SU-DHL-6 (cell line): ENCODE data around the gene GABRA1.

Source experiments
- H2AFZ ChIP-seq: fragments of 200-600 bp; sonication (generic); 2 replicates; pipeline ENCODE4 v1.6.1; 2014; ENCODE audit warnings: low read depth, mild to moderate bottlenecking, moderate library complexity, mixed read lengths, antibody characterized with exemption, low read length; ENCODE audit not compliant: severe bottlenecking
- H3F3A ChIP-seq: fragments of 200-600 bp; shearing (Covaris generic); 2 replicates; pipeline ENCODE4 v1.6.0; 2016; ENCODE audit warnings: antibody characterized with exemption, mild to moderate bottlenecking; ENCODE audit not compliant: insufficient read depth
- H3K27ac ChIP-seq: fragments of 200-600 bp; sonication (generic); 2 replicates; pipeline ENCODE4 v1.5.1; 2016; ENCODE audit warnings: low read depth, mild to moderate bottlenecking, low read length, moderate library complexity, mixed read lengths
- H3K27me3 ChIP-seq: fragments of 200-600 bp; sonication (generic), shearing (Covaris generic); 2 replicates; pipeline ENCODE4 v1.6.0; 2014; ENCODE audit warnings: mild to moderate bottlenecking, low read length
- H3K36me3 ChIP-seq: fragments of 200-600 bp; sonication (generic); 2 replicates; pipeline ENCODE4 v1.6.1; 2014; ENCODE audit warnings: mild to moderate bottlenecking, low read length, mixed read lengths
- H3K4me2 ChIP-seq: fragments of 300-600, 200-600 bp; shearing (Covaris generic), sonication (generic); 2 replicates; pipeline ENCODE4 v1.6.0; 2014; ENCODE audit warnings: low read length, low read depth, mild to moderate bottlenecking; ENCODE audit not compliant: poor library complexity, severe bottlenecking
- H3K4me3 ChIP-seq: fragments of 200-600 bp; sonication (generic); 2 replicates; pipeline ENCODE4 v1.5.1; 2014; ENCODE audit warnings: antibody characterized with exemption, low read length, mild to moderate bottlenecking, mixed read lengths; ENCODE audit not compliant: insufficient read depth, poor library complexity, severe bottlenecking
- H3K79me2 ChIP-seq: fragments of 200-600 bp; sonication (generic); 2 replicates; pipeline ENCODE4 v1.6.1; 2014; ENCODE audit warnings: mild to moderate bottlenecking, low read length, moderate library complexity; ENCODE audit not compliant: insufficient read depth
- H3K9ac ChIP-seq: fragments of 200-600 bp; sonication (generic); 2 replicates; pipeline ENCODE4 v1.7.0; 2014; ENCODE audit warnings: mild to moderate bottlenecking, low read length
- H3K9me2 ChIP-seq: fragments of 200-600 bp; sonication (generic); replicated peaks from 2 replicates; pipeline ENCODE4 v1.6.1; 2014; ENCODE audit warnings: low read length; ENCODE audit not compliant: insufficient read depth
- H3K9me3 ChIP-seq: fragments of 200-600 bp; sonication (generic); 2 replicates; pipeline ENCODE4 v1.6.1; 2014; ENCODE audit warnings: low read length, mixed read lengths; ENCODE audit not compliant: insufficient read depth
- H4K20me1 ChIP-seq: fragments of 200-600 bp; sonication (generic); 2 replicates; pipeline ENCODE4 v1.6.1; 2014; ENCODE audit warnings: low read depth, mild to moderate bottlenecking, antibody characterized with exemption, low read length, moderate library complexity, mixed read lengths
- EZH2phosphoT487 ChIP-seq: fragments of 200-600 bp; sonication (generic), shearing (Covaris generic); conservative IDR thresholded peaks from 2 replicates; pipeline ENCODE4 v1.6.1; 2018; ENCODE audit warnings: mild to moderate bottlenecking, antibody characterized with exemption, low read length, moderate library complexity, mixed read lengths
- TF ChIP-seq, protein P1 (sequence below): fragments of 200-600 bp; sonication (generic); IDR thresholded peaks from one replicate; pipeline ENCODE4 v1.5.1; 2017; ENCODE audit warnings: antibody characterized with exemption, mild to moderate bottlenecking, low read length, moderate library complexity; ENCODE audit not compliant: insufficient read depth, poor library complexity, severe bottlenecking

GABRA1 gene

DNA sequence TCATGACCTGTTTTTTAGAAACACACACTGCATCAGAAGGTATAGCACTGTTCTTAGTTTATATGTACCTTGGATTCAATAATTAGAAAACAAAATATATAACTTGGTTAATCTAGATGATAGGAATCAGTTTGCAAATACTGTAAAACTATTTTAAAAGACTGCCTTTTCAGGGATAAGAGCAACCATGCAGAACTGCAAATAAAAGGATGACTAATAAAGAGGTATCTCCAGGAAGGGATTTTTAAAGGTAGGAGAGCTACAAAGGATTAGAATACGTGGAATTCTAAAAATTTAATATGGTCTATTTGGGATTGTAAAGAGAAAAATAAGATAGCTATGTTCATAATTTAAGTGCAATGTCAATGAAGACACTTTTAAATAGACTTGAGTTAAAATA, 9.4 kb downstream of the GABRA1 start:
- no peak overlapping the region for H3K9ac ChIP-seq
- no peaks in the 10 kb centered on the region for H3K9me2 ChIP-seq
- no peak overlapping the region for H3K4me2 ChIP-seq
- no peaks in the 10 kb centered on the region for H4K20me1 ChIP-seq
- no peaks in the 10 kb centered on the region for H3F3A ChIP-seq
- no peak overlapping the region for H2AFZ ChIP-seq
- H3K79me2 ChIP-seq, result no peaks in the 10 kb centered on the region
- no peak overlapping the region for H3K27ac ChIP-seq
- no peaks in the 10 kb centered on the region for H3K36me3 ChIP-seq
- H3K9me3 ChIP-seq, result no peaks in the 10 kb centered on the region
- no peaks in the 10 kb centered on the region for H3K27me3 ChIP-seq
- TF ChIP-seq, protein P1, sequence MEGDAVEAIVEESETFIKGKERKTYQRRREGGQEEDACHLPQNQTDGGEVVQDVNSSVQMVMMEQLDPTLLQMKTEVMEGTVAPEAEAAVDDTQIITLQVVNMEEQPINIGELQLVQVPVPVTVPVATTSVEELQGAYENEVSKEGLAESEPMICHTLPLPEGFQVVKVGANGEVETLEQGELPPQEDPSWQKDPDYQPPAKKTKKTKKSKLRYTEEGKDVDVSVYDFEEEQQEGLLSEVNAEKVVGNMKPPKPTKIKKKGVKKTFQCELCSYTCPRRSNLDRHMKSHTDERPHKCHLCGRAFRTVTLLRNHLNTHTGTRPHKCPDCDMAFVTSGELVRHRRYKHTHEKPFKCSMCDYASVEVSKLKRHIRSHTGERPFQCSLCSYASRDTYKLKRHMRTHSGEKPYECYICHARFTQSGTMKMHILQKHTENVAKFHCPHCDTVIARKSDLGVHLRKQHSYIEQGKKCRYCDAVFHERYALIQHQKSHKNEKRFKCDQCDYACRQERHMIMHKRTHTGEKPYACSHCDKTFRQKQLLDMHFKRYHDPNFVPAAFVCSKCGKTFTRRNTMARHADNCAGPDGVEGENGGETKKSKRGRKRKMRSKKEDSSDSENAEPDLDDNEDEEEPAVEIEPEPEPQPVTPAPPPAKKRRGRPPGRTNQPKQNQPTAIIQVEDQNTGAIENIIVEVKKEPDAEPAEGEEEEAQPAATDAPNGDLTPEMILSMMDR, result no peak
- TF ChIP-seq EZH2phosphoT487, result no peak
- H3K4me3 ChIP-seq, result no peak overlapping the region

DNA sequence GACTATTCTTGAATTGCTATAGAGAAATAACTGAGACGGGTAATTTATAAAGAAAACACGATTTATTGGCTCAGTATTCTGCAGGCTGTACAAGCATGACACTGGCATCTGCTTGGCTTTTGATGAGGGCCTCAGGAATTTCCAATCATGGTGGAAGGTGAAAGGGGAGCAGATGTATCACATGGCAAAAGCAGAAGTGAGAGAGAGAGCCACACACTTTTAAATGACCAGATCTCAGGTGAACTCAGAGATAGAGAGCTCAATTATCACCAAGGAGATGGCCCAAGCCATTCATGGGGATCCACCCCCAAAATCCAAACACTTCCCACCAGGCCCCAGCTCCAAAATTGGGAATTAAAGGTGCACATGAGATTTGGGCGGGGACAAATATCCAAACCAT, 15.3 kb downstream of the GABRA1 start:
- TF ChIP-seq, protein P1, result no peak

DNA sequence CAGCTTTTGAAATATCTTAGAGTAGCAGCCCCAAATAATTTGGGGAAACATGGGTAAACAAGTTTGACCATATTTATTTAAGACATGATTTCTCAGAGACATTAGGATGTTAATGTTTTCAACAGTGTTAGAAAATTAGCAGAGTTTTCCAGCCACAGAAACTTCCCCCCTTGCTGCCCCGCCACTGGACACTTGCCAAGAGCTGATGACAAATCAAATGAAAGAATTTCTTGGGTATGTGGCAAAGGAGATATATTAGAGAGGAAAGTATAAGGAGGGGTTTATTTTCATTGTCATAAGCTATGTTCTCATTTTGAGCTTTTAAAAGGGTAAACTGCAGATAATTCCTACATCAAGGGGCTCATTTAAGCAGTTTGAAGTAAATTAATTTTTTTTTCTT, 15.9 kb downstream of the GABRA1 start:
- H3K27me3 ChIP-seq, result no peaks in the 10 kb centered on the region
- no peaks in the 10 kb centered on the region for H3K9me3 ChIP-seq
- H3K4me3 ChIP-seq, result no peak overlapping the region
- no peaks in the 10 kb centered on the region for H3K36me3 ChIP-seq
- H3K79me2 ChIP-seq, result no peaks in the 10 kb centered on the region
- H3K4me2 ChIP-seq, result no peak overlapping the region
- no peaks in the 10 kb centered on the region for H3F3A ChIP-seq
- H3K9ac ChIP-seq, result no peak overlapping the region
- H3K27ac ChIP-seq, result no peak overlapping the region
- no peak overlapping the region for H2AFZ ChIP-seq
- TF ChIP-seq, protein P1, result no peak
- no peak for TF ChIP-seq EZH2phosphoT487
- no peaks in the 10 kb centered on the region for H3K9me2 ChIP-seq
- H4K20me1 ChIP-seq, result no peaks in the 10 kb centered on the region

More for the DNA sequence above, 15.3 kb downstream of the GABRA1 start:
- Histone ChIP-seq H3K9ac (no peak overlapping the region), H3F3A (no peaks in the 10 kb centered on the region), H3K79me2 (no peaks in the 10 kb centered on the region), H3K27me3 (no peaks in the 10 kb centered on the region), H3K9me3 (no peaks in the 10 kb centered on the region), H3K36me3 (no peaks in the 10 kb centered on the region), H3K4me3 (no peak overlapping the region), H2AFZ (no peak overlapping the region), H3K27ac (no peak overlapping the region), H3K4me2 (no peak overlapping the region), H4K20me1 (no peaks in the 10 kb centered on the region), H3K9me2 (no peaks in the 10 kb centered on the region)

DNA sequence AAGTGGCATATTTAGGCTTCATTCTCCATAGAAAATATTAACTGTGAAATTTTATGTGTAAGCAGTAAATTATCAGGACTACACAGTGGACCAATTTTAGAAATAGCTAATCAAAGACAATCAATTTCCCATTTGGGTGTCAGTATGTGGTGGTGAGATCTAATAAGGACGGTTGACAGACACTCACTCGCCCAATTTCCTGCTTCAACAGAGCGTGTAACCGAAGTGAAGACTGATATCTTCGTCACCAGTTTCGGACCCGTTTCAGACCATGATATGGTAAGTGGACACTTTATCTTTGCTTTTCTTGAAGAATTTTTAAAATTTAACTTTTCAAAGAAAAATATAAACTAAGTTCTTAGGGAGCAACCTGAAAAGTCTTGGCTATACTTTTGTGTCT, 17.6 kb downstream of the GABRA1 start:
- H3K4me2 ChIP-seq, result no peak overlapping the region
- H3K9me2 ChIP-seq, result no peaks in the 10 kb centered on the region
- no peak overlapping the region for H2AFZ ChIP-seq
- H3K79me2 ChIP-seq, result no peaks in the 10 kb centered on the region
- H3K9ac ChIP-seq, result no peak overlapping the region
- H3K27ac ChIP-seq, result no peak overlapping the region
- no peaks in the 10 kb centered on the region for H3K9me3 ChIP-seq
- no peak for TF ChIP-seq EZH2phosphoT487
- TF ChIP-seq, protein P1, result no peak
- no peaks in the 10 kb centered on the region for H3K36me3 ChIP-seq
- H3K4me3 ChIP-seq, result no peak overlapping the region
- no peaks in the 10 kb centered on the region for H3K27me3 ChIP-seq
- H3F3A ChIP-seq, result no peaks in the 10 kb centered on the region
- H4K20me1 ChIP-seq, result no peaks in the 10 kb centered on the region
